Smooth muscle cell (in vitro differentiated cells): ENCODE results near the gene LRIG1. TPM values are rescaled to one million over a fixed set of nuclear protein-coding genes. Genes with fewer than 3 reads are reported as not detected.
A peak's percentile ranks its signal among the peaks of the same experiment; 100 is the strongest.

Experiments
- DNase-seq: peaks from one replicate; lab custom pipeline; 2025; ENCODE audit not compliant: unreplicated experiment; lab: John Stamatoyannopoulos, UW
- H2AFZ ChIP-seq: fragments of 200-600 bp; sonication (generic); 2 replicates; pipeline ENCODE4 v1.6.0; 2016; ENCODE audit warnings: antibody characterized with exemption, low read depth, mild to moderate bottlenecking
- H3F3A ChIP-seq: fragments of 200-600 bp; sonication (generic); 2 replicates; pipeline ENCODE4 v1.6.0; 2017; ENCODE audit warnings: antibody characterized with exemption, low read depth
- H3K27ac ChIP-seq: fragments of 200-600 bp; sonication (generic); 2 replicates; pipeline ENCODE4 v1.5.1; 2016; ENCODE audit warnings: low read depth, mild to moderate bottlenecking
- H3K27me3 ChIP-seq: fragments of 200-600 bp; sonication (generic); 2 replicates; pipeline ENCODE4 v1.6.1; 2016; ENCODE audit warnings: low read depth, mild to moderate bottlenecking
- H3K36me3 ChIP-seq: fragments of 200-600 bp; sonication (generic); 2 replicates; pipeline ENCODE4 v1.5.1; 2016; ENCODE audit warnings: low read depth
- H3K4me1 ChIP-seq: fragments of 200-600 bp; sonication (generic); 2 replicates; pipeline ENCODE4 v1.5.1; 2016; ENCODE audit warnings: low read depth
- H3K4me2 ChIP-seq: fragments of 200-600 bp; sonication (generic); 2 replicates; pipeline ENCODE4 v1.6.0; 2016; ENCODE audit warnings: mild to moderate bottlenecking
- H3K4me3 ChIP-seq: fragments of 200-600 bp; sonication (generic); 2 replicates; pipeline ENCODE4 v1.5.1; 2016; ENCODE audit warnings: mild to moderate bottlenecking
- H3K79me2 ChIP-seq: fragments of 200-600 bp; sonication (generic); 2 replicates; pipeline ENCODE4 v1.6.0; 2016; ENCODE audit warnings: low read depth, mild to moderate bottlenecking
- H3K9ac ChIP-seq: fragments of 200-600 bp; sonication (generic); 2 replicates; pipeline ENCODE4 v1.6.0; 2016; ENCODE audit warnings: low read depth
- H3K9me3 ChIP-seq: fragments of 200-600 bp; sonication (generic); replicated peaks from 2 replicates; pipeline ENCODE4 v1.5.1; 2016; ENCODE audit warnings: low read depth
- H4K20me1 ChIP-seq: fragments of 200-600 bp; sonication (generic); 2 replicates; pipeline ENCODE4 v1.6.0; 2016; ENCODE audit warnings: low read depth
- CTCF ChIP-seq: fragments of 200-600 bp; sonication (generic); IDR thresholded peaks from 2 replicates; pipeline ENCODE4 v1.5.1; 2017; ENCODE audit warnings: borderline replicate concordance, mild to moderate bottlenecking, antibody characterized with exemption; ENCODE audit not compliant: insufficient read depth, poor library complexity, severe bottlenecking
- WGBS: methylation state at CpG from one replicate; pipeline ENCODE4 v1.1.7; 2016; ENCODE audit warnings: low lambda C conversion rate; 5-methylcytosine and 5-hydroxymethylcytosine counted together
- polyA plus RNA-seq: library from polyadenylated mRNA; unstranded; fragments of >200 nt; fragmentation: Nextera tagmentation; extraction: Ambion mirVana; gene quantifications from 2 replicates; pipeline ENCODE4 v1.2.1, GENCODE V29; 2016
- total RNA-seq: library from RNA; depleted of rRNA; stranded (reverse); fragments of >200 nt; gene quantifications from 2 replicates; pipeline ENCODE4 v1.2.3, GENCODE V29; 2014

Gene LRIG1
- total and polyA plus RNA-seq, 2 experiments from 2014 or later: 26.5 to 31.3 TPM

- no peak for DNase-seq
These were observed 138.3 kb downstream of the LRIG1 start for GRCh38 chr3:66362541-66362941.

DNA sequence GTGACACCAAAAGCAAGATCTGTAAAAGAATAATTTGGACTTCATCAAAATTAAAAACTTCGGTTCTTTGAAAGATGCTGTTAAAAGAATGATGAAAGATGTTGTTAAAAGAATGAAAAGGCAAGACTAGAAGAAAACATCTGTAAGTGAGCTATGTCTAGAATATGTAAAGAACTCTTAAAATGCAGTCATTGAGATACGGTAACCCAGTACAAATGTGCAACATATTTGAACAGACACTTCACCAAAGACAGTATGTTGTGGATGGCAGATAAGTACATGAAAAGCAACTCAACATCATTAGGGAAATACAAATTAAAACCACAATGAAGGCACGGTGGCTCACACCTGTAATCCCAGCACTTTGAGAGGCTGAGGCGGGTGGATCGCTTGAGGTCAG, 139.5 kb downstream of the LRIG1 start:
- no peaks in the 10 kb centered on the region for H3K9me3 ChIP-seq
- H2AFZ ChIP-seq: no peak overlapping the region
- peaks cover 3% of the 10 kb centered on the region for H4K20me1 ChIP-seq
- no peak overlapping the region for H3K4me2 ChIP-seq
- TF ChIP-seq CTCF: no peak
- DNase-seq: no peak
- WGBS: 72% methylated on average over 5 of the region's 5 CpGs
- no peaks in the 10 kb centered on the region for H3K27me3 ChIP-seq
- H3K79me2 ChIP-seq: no peaks in the 10 kb centered on the region
- H3K4me3 ChIP-seq: no peak overlapping the region
- H3K4me1 ChIP-seq: no peaks in the 10 kb centered on the region
- H3F3A ChIP-seq: no peaks in the 10 kb centered on the region
- no peaks in the 10 kb centered on the region for H3K36me3 ChIP-seq
- no peak overlapping the region for H3K27ac ChIP-seq
- H3K9ac ChIP-seq: no peak overlapping the region

More at GRCh38 chr3:66362541-66362941, 138.3 kb downstream of the LRIG1 start:
- Histone ChIP-seq H4K20me1 (peaks cover 3% of the 10 kb centered on the region), H3F3A (no peaks in the 10 kb centered on the region), H3K36me3 (no peaks in the 10 kb centered on the region), H3K4me2 (peak overlapping the region; percentile 24), H3K9ac (no peak overlapping the region), H2AFZ (no peak overlapping the region), H3K4me3 (no peak overlapping the region), H3K79me2 (no peaks in the 10 kb centered on the region), H3K4me1 (no peaks in the 10 kb centered on the region), H3K27ac (no peak overlapping the region), H3K9me3 (no peaks in the 10 kb centered on the region), H3K27me3 (no peaks in the 10 kb centered on the region)
- no peak for TF ChIP-seq CTCF
- 25% methylated on average over 3 of the region's 3 CpGs for WGBS

GRCh38 chr3:66355997-66356396, 144.8 kb downstream of the LRIG1 start:
- Histone ChIP-seq H3K79me2 (no peaks in the 10 kb centered on the region), H3F3A (no peaks in the 10 kb centered on the region), H4K20me1 (no peaks in the 10 kb centered on the region), H3K4me1 (no peaks in the 10 kb centered on the region), H3K4me2 (no peak overlapping the region), H3K27ac (no peak overlapping the region), H3K4me3 (no peak overlapping the region), H3K27me3 (no peaks in the 10 kb centered on the region), H3K9ac (no peak overlapping the region), H2AFZ (no peak overlapping the region), H3K36me3 (no peaks in the 10 kb centered on the region), H3K9me3 (no peaks in the 10 kb centered on the region)
- WGBS: 97% methylated on average over 1 of the region's 1 CpG
- no peak for TF ChIP-seq CTCF
- no peak for DNase-seq

- no peak for TF ChIP-seq CTCF
- H3K27me3 ChIP-seq: no peaks in the 10 kb centered on the region
- H4K20me1 ChIP-seq: no peaks in the 10 kb centered on the region
These were observed 145.4 kb downstream of the LRIG1 start for GRCh38 chr3:66355394-66355793.

More at GRCh38 chr3:66355394-66355793, 145.4 kb downstream of the LRIG1 start:
- Histone ChIP-seq H3K4me2 (no peak overlapping the region), H3F3A (no peaks in the 10 kb centered on the region), H3K27ac (no peak overlapping the region), H3K9me3 (no peaks in the 10 kb centered on the region), H2AFZ (no peak overlapping the region), H3K9ac (no peak overlapping the region), H3K79me2 (no peaks in the 10 kb centered on the region), H3K4me1 (no peaks in the 10 kb centered on the region), H3K36me3 (no peaks in the 10 kb centered on the region), H3K4me3 (no peak overlapping the region)
- no peak for DNase-seq
- 91% methylated on average over 3 of the region's 3 CpGs for WGBS
